DND-41 (cell line): ENCODE data around the gene STN1.

Experiments
- ATAC-seq: fragments of 200-7000 bp; cut with Tn5 transposase; 3 replicates; pipeline ENCODE4 v1.9.1; 2021; ENCODE audit warnings: low read depth; ENCODE audit not compliant: insufficient read depth
- DNase-seq: peaks from one replicate; pipeline ENCODE4 v3.0.0-alpha.2; 2020
- H2AFZ ChIP-seq: 2 replicates; pipeline ENCODE4 v1.6.0; 2012; ENCODE audit warnings: low read depth, low read length
- H3K27ac ChIP-seq: 2 replicates; pipeline ENCODE4 v1.5.1; 2012; ENCODE audit warnings: low read length, inconsistent platforms
- H3K27me3 ChIP-seq: fragments of 200-600 bp; sonication (generic); 2 replicates; pipeline ENCODE4 v1.6.0; 2012; ENCODE audit warnings: low read length, mild to moderate bottlenecking, inconsistent platforms; ENCODE audit not compliant: insufficient read depth, poor library complexity
- H3K36me3 ChIP-seq: 2 replicates; pipeline ENCODE4 v1.5.1; 2012; ENCODE audit warnings: low read length, inconsistent platforms; ENCODE audit not compliant: insufficient read depth
- H3K4me1 ChIP-seq: 2 replicates; pipeline ENCODE4 v1.5.1; 2012; ENCODE audit warnings: mild to moderate bottlenecking, low read length; ENCODE audit not compliant: insufficient read depth
- H3K4me2 ChIP-seq: 2 replicates; pipeline ENCODE4 v1.6.0; 2012; ENCODE audit warnings: mild to moderate bottlenecking, moderate library complexity, low read length, inconsistent platforms; ENCODE audit not compliant: insufficient read depth
- H3K4me3 ChIP-seq, 2 experiments: fragments of 200-600 bp in 1 of 2; shearing (Covaris generic) in 1 of 2; 2 replicates each; pipeline ENCODE4 v1.5.1; 2012 to 2016; ENCODE audit warnings: inconsistent platforms in 2 of 2, low read length in 2 of 2, mild to moderate bottlenecking in 2 of 2, low read depth in 1 of 2, moderate library complexity in 1 of 2
- H3K79me2 ChIP-seq: 2 replicates; pipeline ENCODE4 v1.6.0; 2012; ENCODE audit warnings: low read length, inconsistent platforms; ENCODE audit not compliant: insufficient read depth
- H3K9ac ChIP-seq: 2 replicates; pipeline ENCODE4 v1.6.0; 2012; ENCODE audit warnings: low read depth, mild to moderate bottlenecking, inconsistent platforms, low read length, moderate library complexity
- H3K9me3 ChIP-seq: 2 replicates; pipeline ENCODE4 v1.5.1; 2012; ENCODE audit warnings: low read length, moderate library complexity, mild to moderate bottlenecking, inconsistent platforms; ENCODE audit not compliant: insufficient read depth, severe bottlenecking
- H4K20me1 ChIP-seq: 2 replicates; pipeline ENCODE4 v1.6.0; 2012; ENCODE audit warnings: low read length; ENCODE audit not compliant: insufficient read depth
- CTCF ChIP-seq: IDR thresholded peaks from 2 replicates; pipeline ENCODE4 v1.5.1; 2012; ENCODE audit warnings: borderline replicate concordance, low read length, moderate library complexity, mild to moderate bottlenecking; ENCODE audit not compliant: poor library complexity, severe bottlenecking; ENCODE audit errors: extremely low read depth
- EZH2 ChIP-seq: IDR thresholded peaks from 3 replicates; pipeline ENCODE4 v1.6.1; 2012; ENCODE audit warnings: borderline replicate concordance, low read depth, mild to moderate bottlenecking, moderate library complexity, low read length, inconsistent platforms; ENCODE audit not compliant: severe bottlenecking

STN1 gene

GRCh38 chr10:103922659-103923058 lies 4.7 kb upstream of the STN1 start:
- Histone ChIP-seq H3K36me3 (no peaks in the 10 kb centered on the region; the same call in 1 of the 2 replicates), H3K9ac (no peak overlapping the region), H3K79me2 (peaks cover 2% of the 10 kb centered on the region), H2AFZ (no peak overlapping the region), H3K27me3 (no peaks in the 10 kb centered on the region), H4K20me1 (no peaks in the 10 kb centered on the region), H3K4me3 (no peak overlapping the region), H3K27ac (no peak overlapping the region), H3K4me1 (peaks cover 10% of the 10 kb centered on the region), H3K9me3 (no peaks in the 10 kb centered on the region), H3K4me2 (no peak overlapping the region)
- TF ChIP-seq CTCF (no peak), EZH2 (no peak)
- DNase-seq (no peak), ATAC-seq (no peak)

- Histone ChIP-seq H3K79me2 (peaks cover 11% of the 10 kb centered on the region), H2AFZ (no peak overlapping the region), H3K4me1 (peaks cover 18% of the 10 kb centered on the region), H3K4me2 (no peak overlapping the region), H3K36me3 (no peaks in the 10 kb centered on the region; the same call in 1 of the 2 replicates), H3K4me3 (no peak overlapping the region), H3K9me3 (no peaks in the 10 kb centered on the region), H4K20me1 (no peaks in the 10 kb centered on the region), H3K9ac (no peak overlapping the region), H3K27me3 (no peaks in the 10 kb centered on the region), H3K27ac (no peak overlapping the region)
- no peak for ATAC-seq
- TF ChIP-seq EZH2 = no peak
- no peak for TF ChIP-seq CTCF
- DNase-seq = no peak
Observed at GRCh38 chr10:103921750-103922195, 3.8 kb upstream of the STN1 start.

GRCh38 chr10:103921248-103921647 lies 3.3 kb upstream of the STN1 start:
- H3K4me3 ChIP-seq = no peak overlapping the region
- no peak for TF ChIP-seq EZH2
- no peak for TF ChIP-seq CTCF
- H3K79me2 ChIP-seq = peaks cover 16% of the 10 kb centered on the region
- ATAC-seq (no peak), DNase-seq (no peak)
- H3K9ac ChIP-seq = no peak overlapping the region
- no peak overlapping the region for H2AFZ ChIP-seq
- no peaks in the 10 kb centered on the region for H3K9me3 ChIP-seq
- H3K27me3 ChIP-seq = no peaks in the 10 kb centered on the region
- H3K4me2 ChIP-seq = no peak overlapping the region
- H3K36me3 ChIP-seq = peaks cover 1% of the 10 kb centered on the region
- no peaks in the 10 kb centered on the region for H4K20me1 ChIP-seq
- no peak overlapping the region for H3K27ac ChIP-seq
- H3K4me1 ChIP-seq = peaks cover 24% of the 10 kb centered on the region

GRCh38 chr10:103919648-103920025 lies 1.7 kb upstream of the STN1 start:
- H3K36me3 ChIP-seq = peaks cover 15% of the 10 kb centered on the region
- H3K79me2 ChIP-seq = peaks cover 30% of the 10 kb centered on the region
- DNase-seq (no peak), ATAC-seq (no peak)
- H4K20me1 ChIP-seq = no peaks in the 10 kb centered on the region
- TF ChIP-seq CTCF = no peak
- TF ChIP-seq EZH2 = no peak
- H2AFZ ChIP-seq = peak overlapping the region; percentile 62
- H3K9ac ChIP-seq = no peak overlapping the region
- H3K27me3 ChIP-seq = no peaks in the 10 kb centered on the region
- H3K4me1 ChIP-seq = peaks cover 34% of the 10 kb centered on the region
- H3K27ac ChIP-seq = no peak overlapping the region
- no peak overlapping the region for H3K4me3 ChIP-seq
- no peak overlapping the region for H3K4me2 ChIP-seq
- peaks cover 6% of the 10 kb centered on the region for H3K9me3 ChIP-seq
